ENCODE measurements around the gene NAA38.
"Not testable (repeated sequence)": the region's sequence is repeated elsewhere in the genome, so short reads cannot be mapped to it uniquely, and the experiment has no call there.

NAA38 gene

DNA sequence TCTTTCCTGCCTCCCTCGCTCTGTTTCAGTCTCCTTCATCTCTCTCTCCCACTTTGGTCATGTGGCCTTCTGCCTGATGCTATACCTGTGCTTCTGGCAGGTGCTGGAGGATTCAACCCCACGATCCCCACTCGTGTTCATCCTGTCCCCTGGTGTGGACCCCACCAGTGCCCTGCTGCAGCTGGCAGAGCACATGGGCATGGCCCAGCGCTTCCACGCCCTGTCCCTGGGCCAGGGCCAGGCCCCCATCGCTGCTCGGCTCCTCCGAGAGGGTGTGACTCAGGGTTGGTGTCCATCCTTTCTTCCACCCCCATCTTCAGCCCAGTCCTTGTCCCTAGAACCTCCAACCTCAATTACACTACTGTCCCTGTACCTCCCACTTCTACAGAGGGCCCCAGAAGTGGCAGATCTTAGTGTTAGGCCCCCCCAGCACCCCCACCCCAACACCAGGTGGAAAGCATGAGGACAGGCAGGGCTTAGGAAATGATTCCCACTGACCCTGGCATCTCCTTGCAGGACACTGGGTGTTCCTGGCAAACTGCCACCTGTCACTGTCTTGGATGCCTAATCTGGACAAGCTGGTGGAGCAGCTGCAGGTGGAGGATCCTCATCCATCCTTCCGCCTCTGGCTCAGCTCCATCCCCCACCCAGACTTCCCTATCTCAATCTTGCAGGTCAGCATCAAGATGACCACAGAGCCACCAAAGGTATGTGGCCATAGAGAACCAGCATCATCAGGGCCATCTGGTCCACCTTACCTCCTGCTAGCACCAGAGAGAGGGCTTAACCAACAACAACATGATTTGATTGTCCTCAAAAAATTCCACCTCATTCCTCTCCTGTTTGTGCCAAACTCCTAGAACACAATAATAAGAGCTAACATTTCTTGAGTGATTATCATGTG is 33.1 kb downstream of the NAA38 start:
- no peak for DNase-seq (ENCODE audit: low read depth in 3 of 3)

DNA sequence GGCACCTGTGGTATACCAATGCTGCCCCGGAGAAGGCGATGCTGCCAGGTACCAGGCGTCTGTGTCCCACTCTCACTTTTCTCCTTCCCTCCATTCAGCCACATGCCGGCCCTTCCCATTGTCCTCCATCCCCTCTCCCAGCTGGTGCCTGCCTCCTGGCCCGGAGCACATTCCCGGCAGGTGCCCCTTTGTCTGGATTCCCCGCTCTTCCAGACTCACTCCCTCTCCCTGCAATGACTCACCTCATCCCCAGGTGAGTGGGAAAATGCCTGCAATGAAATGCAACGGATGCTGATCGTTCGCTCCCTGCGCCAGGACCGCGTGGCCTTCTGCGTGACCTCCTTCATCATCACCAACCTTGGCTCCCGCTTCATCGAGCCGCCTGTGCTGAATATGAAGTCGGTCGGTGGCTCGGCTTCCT is 33.8 kb downstream of the NAA38 start:
- no peak for DNase-seq (ENCODE audit: low read depth in 3 of 3)

DNA sequence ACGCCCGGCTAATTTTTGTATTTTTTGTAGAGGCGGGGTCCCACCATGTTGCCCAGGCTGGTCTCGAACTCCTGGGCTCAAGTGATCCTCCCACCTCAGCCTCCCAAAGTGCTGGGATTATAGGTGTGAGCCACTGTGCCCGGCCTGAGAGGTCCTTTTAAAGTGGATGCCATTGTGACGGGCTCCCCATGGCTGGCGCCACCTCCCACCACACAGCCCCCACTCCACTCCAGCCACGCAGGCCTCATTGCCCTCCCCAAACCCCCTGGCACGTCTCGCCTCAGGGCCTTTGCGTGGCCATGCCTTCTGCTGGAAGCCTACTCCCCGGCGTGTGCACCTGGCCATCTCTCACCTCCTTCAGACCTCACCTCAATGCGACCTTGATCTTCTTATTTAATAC is 35.2 kb downstream of the NAA38 start:
- no peak for DNase-seq (ENCODE audit: low read depth in 3 of 3)

DNA sequence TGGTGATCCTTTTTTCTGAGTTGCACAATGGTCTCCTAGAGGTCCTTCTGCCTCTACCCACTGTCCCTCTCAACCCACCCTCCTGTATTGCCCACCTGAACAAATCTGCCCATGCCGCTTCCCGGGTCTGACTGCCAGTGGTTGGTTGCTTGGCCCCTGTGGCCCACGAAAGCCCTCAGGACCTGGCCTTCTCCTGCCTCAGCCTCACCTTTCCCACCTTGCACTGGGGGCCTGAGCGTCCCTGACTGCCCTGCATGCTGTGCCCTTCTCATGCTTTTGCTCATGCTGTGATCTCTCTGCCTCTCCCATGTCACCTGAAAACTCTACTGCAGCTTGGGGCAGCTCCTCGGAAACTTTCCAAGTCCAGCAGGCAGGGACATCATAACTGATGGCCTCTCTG is 37.1 kb downstream of the NAA38 start:
- no peak for DNase-seq (ENCODE audit: low read depth in 3 of 3)

DNA sequence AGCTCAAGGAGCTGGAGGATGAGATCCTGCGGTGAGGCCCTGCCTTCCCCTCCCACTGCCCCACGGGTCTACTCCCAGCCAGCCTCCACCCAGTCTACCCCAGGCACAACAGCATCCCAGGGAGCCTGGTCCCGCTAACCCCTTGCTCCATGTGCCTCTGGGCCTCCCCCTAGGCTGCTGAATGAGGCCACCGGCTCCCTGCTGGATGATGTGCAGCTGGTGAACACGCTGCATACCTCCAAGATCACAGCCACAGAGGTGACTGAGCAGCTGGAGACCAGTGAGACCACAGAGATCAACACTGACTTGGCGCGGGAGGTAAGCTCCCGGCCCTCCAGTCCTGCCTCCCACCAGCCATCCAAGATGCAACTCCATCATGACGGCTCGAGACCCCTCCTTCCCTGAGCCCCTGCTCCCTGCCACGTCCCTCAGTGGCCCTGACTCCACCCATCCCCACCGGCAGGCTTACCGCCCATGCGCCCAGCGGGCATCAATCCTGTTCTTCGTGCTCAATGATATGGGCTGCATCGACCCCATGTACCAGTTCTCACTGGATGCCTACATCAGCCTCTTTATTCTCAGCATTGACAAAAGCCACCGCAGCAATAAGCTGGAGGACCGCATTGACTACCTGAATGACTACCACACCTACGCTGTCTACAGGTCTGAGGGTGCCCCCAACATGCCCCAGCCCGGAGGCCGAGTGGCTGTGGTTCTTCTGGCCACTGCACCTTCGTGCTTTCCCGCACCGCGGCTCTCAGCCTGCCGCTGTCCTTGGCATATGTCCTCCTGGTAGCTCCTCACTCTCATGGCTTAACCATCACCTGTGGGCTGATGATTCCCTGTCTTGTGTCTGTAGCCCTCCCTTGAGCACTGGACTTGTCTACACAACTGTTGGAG is 38.4 kb downstream of the NAA38 start:
- DNase-seq (ENCODE audit: low read depth in 3 of 3) = no peak

DNA sequence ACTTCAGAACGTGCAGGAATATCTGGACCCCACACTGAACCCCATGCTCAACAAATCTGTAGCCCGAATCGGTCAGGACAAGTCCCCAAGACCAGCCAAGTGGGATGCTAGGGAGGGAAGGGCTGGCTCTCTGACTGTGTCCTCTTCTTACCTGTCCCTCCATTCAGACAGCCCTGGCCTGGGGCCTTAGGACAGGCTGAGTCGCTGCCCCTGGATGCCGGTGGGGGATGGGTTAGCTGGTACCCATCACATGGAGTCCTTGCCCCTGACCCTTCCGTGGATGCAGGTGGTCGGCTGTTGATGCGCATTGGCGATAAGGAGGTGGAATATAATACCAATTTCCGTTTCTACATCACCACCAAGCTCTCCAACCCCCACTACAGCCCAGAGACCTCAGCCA is 39.3 kb downstream of the NAA38 start:
- DNase-seq (ENCODE audit: low read depth in 3 of 3) = no peak

DNA sequence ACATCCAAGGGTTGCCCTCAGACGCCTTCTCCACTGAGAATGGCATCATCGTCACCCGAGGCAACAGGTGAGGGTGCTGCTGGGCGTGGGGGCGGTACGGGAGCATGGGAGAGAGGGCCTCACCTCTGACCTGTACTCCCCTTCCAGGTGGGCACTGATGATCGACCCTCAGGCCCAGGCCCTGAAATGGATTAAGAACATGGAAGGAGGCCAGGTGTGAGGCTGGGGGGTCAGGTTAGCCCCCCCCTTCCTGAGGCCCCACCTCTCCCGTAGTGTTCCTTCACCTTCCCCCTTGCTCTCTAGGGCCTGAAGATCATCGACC is 39.8 kb downstream of the NAA38 start:
- DNase-seq (ENCODE audit: low read depth in 3 of 3) = no peak

DNA sequence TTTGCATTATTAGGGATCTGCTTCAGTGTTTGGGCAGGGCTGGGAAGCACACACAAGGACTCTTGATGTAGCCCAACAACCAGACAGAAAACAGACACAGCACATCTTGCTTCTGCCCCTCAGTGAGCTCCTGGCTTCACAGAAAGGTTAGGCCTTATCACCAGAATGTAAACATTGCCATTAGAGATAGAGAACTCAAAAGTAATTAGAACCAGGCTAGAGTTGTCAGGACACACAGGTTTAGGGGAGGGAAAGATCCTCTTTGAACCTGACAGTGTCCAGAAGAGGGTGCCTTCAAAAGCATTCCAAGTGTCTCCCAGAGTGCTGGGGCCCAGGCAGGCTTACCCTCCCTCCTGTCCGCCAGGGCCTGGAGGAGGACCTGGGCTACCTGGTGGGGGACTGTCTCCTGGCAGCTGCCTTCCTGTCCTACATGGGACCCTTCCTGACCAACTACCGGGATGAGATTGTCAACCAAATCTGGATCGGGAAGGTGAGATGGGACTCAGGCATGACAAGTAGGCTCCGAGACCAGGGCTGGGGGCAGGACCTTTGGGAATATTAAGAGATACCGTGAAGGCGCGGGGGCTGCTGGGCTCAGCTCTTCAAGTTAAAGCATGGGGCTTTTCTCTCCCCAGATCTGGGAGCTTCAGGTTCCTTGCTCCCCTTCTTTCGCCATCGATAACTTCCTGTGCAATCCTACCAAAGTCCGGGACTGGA is 40.3 kb downstream of the NAA38 start:
- DNase-seq (ENCODE audit: low read depth in 3 of 3) = no peak

DNA sequence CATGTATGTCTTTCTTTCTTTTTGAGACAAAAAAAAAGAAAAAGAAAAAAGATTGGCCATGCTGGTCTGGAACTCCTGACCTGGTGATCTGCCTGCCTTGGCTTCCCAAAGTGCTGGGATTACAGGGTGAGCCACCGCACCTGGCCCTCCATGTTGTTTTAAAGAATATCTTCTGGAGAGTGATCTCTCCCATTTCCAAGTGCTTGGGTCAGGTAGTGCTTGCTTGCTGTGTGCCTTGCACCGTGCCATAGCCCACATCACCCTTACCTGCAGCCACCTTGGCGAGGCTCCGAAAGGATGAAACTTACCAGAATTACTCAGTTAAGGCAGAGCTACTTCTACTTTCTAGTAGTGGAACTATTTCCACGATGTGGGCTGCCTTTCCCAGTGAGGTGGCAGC is 42.4 kb downstream of the NAA38 start:
- no peak for DNase-seq (ENCODE audit: low read depth in 3 of 3)

DNA sequence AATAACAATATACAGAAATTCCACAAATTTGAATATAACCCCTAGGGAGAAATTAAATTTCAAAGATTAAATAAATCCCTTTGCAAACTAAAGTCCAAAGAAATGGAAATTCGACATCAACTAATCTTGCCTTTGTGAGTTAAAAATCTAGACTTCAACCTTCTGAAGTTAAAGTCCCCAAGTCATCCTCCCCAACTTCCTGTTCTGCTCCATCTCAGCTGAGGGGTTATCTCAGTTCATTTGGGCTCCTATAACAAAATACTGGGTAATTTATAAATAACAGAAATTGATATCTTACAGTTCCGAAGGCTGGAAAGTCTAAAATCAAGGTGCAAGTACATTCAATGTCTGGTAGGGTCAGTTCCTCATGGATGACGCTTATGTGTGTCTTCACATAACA is 46.1 kb downstream of the NAA38 start:
- DNase-seq (ENCODE audit: low read depth in 3 of 3) = no peak

DNA sequence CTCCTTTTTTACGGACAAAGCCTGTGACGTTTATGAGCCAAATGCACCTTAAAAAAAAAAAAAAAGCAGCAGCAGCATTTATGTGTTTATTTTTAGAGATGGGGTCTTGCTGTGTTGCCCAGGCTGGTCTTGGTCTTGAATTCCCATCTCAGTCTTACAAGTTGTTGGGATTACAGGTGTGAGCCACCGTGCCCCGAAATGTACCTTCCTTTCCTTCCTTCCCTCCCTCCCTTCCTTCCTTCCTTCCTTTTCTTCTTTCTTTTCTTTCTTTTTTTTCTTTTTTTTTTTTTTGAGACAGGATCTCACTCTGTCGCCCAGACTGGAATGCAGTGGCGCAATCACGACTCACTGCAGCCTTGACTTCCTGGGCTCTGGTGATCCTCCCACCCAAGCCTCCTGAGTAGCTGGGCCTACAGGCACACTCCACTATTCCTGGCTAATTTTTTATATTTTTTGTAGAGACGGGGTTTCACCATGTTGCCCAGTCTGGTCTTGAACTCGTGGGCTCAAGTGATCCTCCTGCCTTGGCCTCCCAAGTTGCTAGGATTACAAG is 47.5 kb downstream of the NAA38 start:
- not testable (repeated sequence) for DNase-seq (ENCODE audit: low read depth in 3 of 3)

DNA sequence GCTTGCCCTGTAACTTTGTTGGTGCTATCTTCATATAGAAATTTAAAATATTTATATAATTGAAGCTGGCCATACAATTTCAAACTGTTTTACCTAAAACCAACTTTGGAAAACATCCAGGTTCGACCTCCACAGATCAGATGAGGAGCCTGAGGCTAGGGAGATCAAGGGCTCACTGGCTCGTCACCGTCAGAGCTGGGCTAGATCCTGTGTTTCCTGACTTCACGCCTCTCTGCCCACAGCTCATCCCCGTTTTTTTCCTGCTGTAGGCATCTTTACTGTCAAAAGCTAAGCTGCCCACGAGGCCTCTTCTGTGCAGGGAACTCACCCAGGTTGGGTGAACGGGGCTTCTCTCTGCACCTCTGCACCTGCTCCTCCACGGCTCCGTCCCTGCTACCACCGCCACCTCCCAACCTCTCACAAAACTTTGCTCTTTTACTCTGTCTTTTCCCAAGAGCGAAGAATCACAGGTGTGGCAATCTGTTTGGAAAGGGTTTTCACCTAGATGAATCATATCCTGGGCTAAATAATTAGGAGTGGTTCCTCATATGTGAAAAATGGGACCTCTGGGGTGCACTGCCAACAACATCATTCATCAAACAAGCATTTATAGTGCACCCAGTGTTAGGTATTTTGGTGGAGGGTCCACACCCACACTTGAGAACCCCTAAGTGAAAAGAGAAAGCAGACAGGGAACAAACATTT is 48.1 kb downstream of the NAA38 start:
- DNase-seq (ENCODE audit: low read depth in 3 of 3) = no peak

DNA sequence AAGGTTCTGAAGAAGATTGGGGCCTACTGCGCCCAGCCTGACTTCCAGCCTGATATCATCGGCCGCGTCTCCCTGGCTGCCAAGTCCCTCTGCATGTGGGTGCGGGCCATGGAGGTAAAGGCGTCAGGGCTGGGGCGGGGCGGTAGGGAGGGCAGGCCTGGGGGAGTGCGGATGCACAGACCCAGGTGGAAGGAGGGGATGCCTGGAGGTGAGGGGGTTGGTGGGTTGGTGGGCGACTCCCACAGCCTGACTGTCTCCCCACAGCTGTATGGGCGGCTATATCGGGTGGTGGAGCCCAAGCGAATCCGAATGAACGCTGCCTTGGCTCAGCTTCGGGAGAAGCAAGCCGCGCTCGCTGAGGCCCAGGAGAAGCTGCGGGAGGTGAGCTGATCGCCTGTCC is 50.2 kb downstream of the NAA38 start:
- no peak for DNase-seq (ENCODE audit: low read depth in 3 of 3)
